OCI-LY1 (cell line): ENCODE measurements around the gene PHAX.

Experiments
- H2AFZ ChIP-seq: fragments of 200-600 bp; sonication (generic), shearing (Covaris generic); 2 replicates; pipeline ENCODE4 v1.6.0; 2014; ENCODE audit warnings: antibody characterized with exemption, mild to moderate bottlenecking, low read length
- H3F3A ChIP-seq: fragments of 200-600 bp; sonication (generic), shearing (Covaris generic); 2 replicates; pipeline ENCODE4 v1.6.0; 2014; ENCODE audit warnings: mild to moderate bottlenecking, antibody characterized with exemption, low read length, moderate library complexity; ENCODE audit not compliant: insufficient read depth
- H3K27ac ChIP-seq: fragments of 200-600 bp; sonication (generic); 2 replicates; pipeline ENCODE4 v1.5.1; 2014; ENCODE audit warnings: low read length, mixed run types, mild to moderate bottlenecking, low read depth; ENCODE audit not compliant: poor library complexity, severe bottlenecking
- H3K27me3 ChIP-seq: fragments of 200-600 bp; sonication (generic); 2 replicates; pipeline ENCODE4 v1.6.0; 2014; ENCODE audit warnings: antibody characterized with exemption, mild to moderate bottlenecking, low read length, moderate library complexity; ENCODE audit not compliant: insufficient read depth
- H3K36me3 ChIP-seq: fragments of 200-600 bp; sonication (generic); 2 replicates; pipeline ENCODE4 v1.6.1; 2014; ENCODE audit warnings: mild to moderate bottlenecking, antibody characterized with exemption, low read length, moderate library complexity, mixed read lengths; ENCODE audit not compliant: insufficient read depth
- H3K4me1 ChIP-seq: fragments of 200-600 bp; sonication (generic); 2 replicates; pipeline ENCODE4 v1.5.1; 2014; ENCODE audit warnings: mild to moderate bottlenecking, low read length, moderate library complexity; ENCODE audit not compliant: insufficient read depth, severe bottlenecking
- H3K4me2 ChIP-seq: fragments of 200-600 bp; sonication (generic), shearing (Covaris generic); 2 replicates; pipeline ENCODE4 v1.6.1; 2014; ENCODE audit warnings: low read length
- H3K4me3 ChIP-seq: fragments of 200-600 bp; sonication (generic); 2 replicates; pipeline ENCODE4 v1.5.1; 2014; ENCODE audit warnings: low read length, low read depth, mild to moderate bottlenecking, mixed read lengths; ENCODE audit not compliant: poor library complexity, severe bottlenecking
- H3K79me2 ChIP-seq: fragments of 200-600 bp; shearing (Covaris generic); 2 replicates; pipeline ENCODE4 v1.6.1; 2016; ENCODE audit warnings: mixed run types, low read length, mixed read lengths; ENCODE audit not compliant: insufficient read depth
- H3K9ac ChIP-seq: fragments of 200-600 bp; sonication (generic), shearing (Covaris generic); 2 replicates; pipeline ENCODE4 v1.6.1; 2014; ENCODE audit warnings: mild to moderate bottlenecking, low read length, mixed read lengths
- H3K9me2 ChIP-seq: fragments of 200-600 bp; sonication (generic), shearing (Covaris generic); 2 replicates; pipeline ENCODE4 v1.6.1; 2014; ENCODE audit warnings: low read depth, mild to moderate bottlenecking, low read length, mixed read lengths
- H3K9me3 ChIP-seq: fragments of 200-600 bp; shearing (Covaris generic); 2 replicates; pipeline ENCODE4 v1.6.1; 2014; ENCODE audit warnings: low read length, mixed read lengths
- H4K20me1 ChIP-seq: fragments of 200-600 bp; sonication (generic), shearing (Covaris generic); 2 replicates; pipeline ENCODE4 v1.6.0; 2016; ENCODE audit warnings: mild to moderate bottlenecking, low read length; ENCODE audit not compliant: insufficient read depth
- EZH2 ChIP-seq: fragments of 200-600 bp; sonication (generic), shearing (Covaris generic); IDR thresholded peaks from 2 replicates; pipeline ENCODE4 v1.8.0; 2017; ENCODE audit warnings: borderline replicate concordance, mixed run types, mild to moderate bottlenecking, antibody characterized with exemption, low read length, moderate library complexity, mixed read lengths
- TF ChIP-seq, protein P1 (sequence below): fragments of 200-600 bp; sonication (generic), shearing (Covaris generic); IDR thresholded peaks from 2 replicates; pipeline ENCODE4 v1.5.1; 2017; ENCODE audit warnings: mild to moderate bottlenecking, antibody characterized with exemption, low read length, moderate library complexity, mixed read lengths

PHAX gene

DNA sequence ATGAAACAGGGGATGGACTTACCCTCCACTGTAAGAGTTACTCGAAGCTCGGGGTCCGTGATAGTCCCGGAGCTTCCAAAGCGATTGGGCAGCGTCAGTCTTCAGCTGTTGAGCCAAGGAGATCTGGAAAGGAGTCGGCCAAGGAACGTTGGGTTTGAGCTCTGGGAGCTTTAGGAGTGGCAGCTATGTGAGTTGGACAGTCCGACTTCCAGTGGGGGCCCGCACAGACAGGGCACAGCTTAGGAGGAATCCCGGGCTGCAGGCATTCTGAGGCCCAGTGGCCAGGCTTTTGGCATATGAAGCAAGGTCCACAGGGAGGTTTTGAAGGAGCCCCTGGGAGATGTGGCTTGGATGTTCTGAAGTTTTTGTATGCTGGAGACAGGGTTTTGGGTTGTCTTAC is 72.7 kb downstream of the PHAX start:
- no peaks in the 10 kb centered on the region for H3K4me1 ChIP-seq
- H3K27ac ChIP-seq: no peak overlapping the region
- no peaks in the 10 kb centered on the region for H4K20me1 ChIP-seq
- no peaks in the 10 kb centered on the region; the same call in 1 of the 2 replicates for H3K36me3 ChIP-seq
- H3K4me3 ChIP-seq: no peak overlapping the region
- no peaks in the 10 kb centered on the region for H3F3A ChIP-seq
- H3K4me2 ChIP-seq: no peak overlapping the region
- no peaks in the 10 kb centered on the region for H3K79me2 ChIP-seq
- H3K9me3 ChIP-seq: no peaks in the 10 kb centered on the region
- H2AFZ ChIP-seq: no peak overlapping the region
- H3K9ac ChIP-seq: no peak overlapping the region
- 0 out of 2 replicates have a peak, but pooled peaks cover 4% of the 10 kb centered on the region for H3K27me3 ChIP-seq
- TF ChIP-seq, protein P1, sequence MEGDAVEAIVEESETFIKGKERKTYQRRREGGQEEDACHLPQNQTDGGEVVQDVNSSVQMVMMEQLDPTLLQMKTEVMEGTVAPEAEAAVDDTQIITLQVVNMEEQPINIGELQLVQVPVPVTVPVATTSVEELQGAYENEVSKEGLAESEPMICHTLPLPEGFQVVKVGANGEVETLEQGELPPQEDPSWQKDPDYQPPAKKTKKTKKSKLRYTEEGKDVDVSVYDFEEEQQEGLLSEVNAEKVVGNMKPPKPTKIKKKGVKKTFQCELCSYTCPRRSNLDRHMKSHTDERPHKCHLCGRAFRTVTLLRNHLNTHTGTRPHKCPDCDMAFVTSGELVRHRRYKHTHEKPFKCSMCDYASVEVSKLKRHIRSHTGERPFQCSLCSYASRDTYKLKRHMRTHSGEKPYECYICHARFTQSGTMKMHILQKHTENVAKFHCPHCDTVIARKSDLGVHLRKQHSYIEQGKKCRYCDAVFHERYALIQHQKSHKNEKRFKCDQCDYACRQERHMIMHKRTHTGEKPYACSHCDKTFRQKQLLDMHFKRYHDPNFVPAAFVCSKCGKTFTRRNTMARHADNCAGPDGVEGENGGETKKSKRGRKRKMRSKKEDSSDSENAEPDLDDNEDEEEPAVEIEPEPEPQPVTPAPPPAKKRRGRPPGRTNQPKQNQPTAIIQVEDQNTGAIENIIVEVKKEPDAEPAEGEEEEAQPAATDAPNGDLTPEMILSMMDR: no peak
- TF ChIP-seq EZH2: no peak
- no peaks in the 10 kb centered on the region for H3K9me2 ChIP-seq

DNA sequence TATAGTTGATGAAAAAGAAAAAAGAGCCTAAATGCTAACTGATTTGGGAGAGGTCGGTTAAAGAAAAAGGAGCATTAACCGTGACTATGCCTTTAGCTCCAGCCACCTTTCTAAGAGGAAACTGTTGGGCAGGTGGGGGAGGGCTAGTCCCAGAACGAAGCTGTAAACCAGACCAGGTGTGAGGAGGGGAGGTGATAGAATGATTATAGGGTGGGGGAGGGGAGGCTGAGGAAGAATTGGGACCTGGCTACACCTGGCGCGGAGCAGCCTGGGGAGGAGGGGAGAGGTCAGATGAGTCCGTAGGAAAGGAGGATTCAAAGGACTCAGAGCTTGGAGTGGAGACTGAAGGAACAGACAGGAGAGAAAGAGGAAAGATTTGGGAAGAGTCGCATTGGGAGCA is 73.4 kb downstream of the PHAX start:
- Histone ChIP-seq H3K9me3 (no peaks in the 10 kb centered on the region), H3K27ac (no peak overlapping the region), H4K20me1 (no peaks in the 10 kb centered on the region), H3K9me2 (no peaks in the 10 kb centered on the region), H3K36me3 (no peaks in the 10 kb centered on the region; the same call in 1 of the 2 replicates), H3K27me3 (0 out of 2 replicates have a peak, but pooled peaks cover 4% of the 10 kb centered on the region), H3K4me3 (no peak overlapping the region), H2AFZ (no peak overlapping the region), H3K79me2 (no peaks in the 10 kb centered on the region), H3K4me2 (no peak overlapping the region), H3K4me1 (no peaks in the 10 kb centered on the region), H3F3A (no peaks in the 10 kb centered on the region), H3K9ac (no peak overlapping the region)
- no peak for TF ChIP-seq EZH2
- TF ChIP-seq, protein P1: no peak

DNA sequence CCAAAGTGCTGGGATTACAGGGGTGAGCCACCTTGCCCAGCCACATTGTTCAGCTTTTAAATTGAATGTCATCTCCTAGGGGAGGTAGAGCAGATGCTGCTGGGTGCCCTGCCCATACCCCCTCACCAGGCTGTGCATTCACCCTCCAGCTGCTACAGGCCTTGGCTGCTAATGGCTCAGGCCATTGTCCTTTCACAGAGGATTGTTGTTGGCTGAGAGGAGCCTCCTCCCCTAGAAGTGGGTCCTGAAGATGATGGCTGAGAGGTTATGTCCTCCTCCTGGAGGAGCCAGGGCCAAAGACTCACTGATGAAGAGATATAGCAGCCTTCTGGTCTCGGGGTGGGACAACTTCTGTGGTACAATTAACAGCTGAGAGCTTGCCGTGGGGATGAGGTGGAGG is 74.6 kb downstream of the PHAX start:
- Histone ChIP-seq H3F3A (no peaks in the 10 kb centered on the region), H3K27me3 (0 out of 2 replicates have a peak, but pooled peaks cover 4% of the 10 kb centered on the region), H3K79me2 (no peaks in the 10 kb centered on the region), H3K9me3 (no peaks in the 10 kb centered on the region), H3K36me3 (no peaks in the 10 kb centered on the region), H3K27ac (no peak overlapping the region), H3K4me1 (peaks cover 10% of the 10 kb centered on the region), H3K9ac (no peak overlapping the region), H4K20me1 (no peaks in the 10 kb centered on the region), H3K9me2 (no peaks in the 10 kb centered on the region), H3K4me2 (no peak overlapping the region), H3K4me3 (no peak overlapping the region), H2AFZ (no peak overlapping the region)
- TF ChIP-seq, protein P1: no peak
